Measurements from ENCODE around the gene CD79B.
"Not testable (repeated sequence)": the region's sequence is repeated elsewhere in the genome, so short reads cannot be mapped to it uniquely, and the experiment has no call there.

The CD79B gene

GRCh38 chr17:63932721-63933120 lies 590 bp upstream of the CD79B start:
- no peak for DNase-seq (ENCODE audit: low spot score in 2 of 2)
- in situ Hi-C loops (cut with MboI; ENCODE audit: low sequenced_read_pairs) = no loop called here
- H3K4me3 ChIP-seq = no peak overlapping the region

GRCh38 chr17:63930951-63931575 lies 1.1 kb downstream of the CD79B start:
- no peak for DNase-seq (ENCODE audit: low spot score in 2 of 2)
- Histone ChIP-seq H3K36me3 (replicated peaks) (no peaks in the 10 kb centered on the region), H3K27me3 (ENCODE audit: low read depth) (no peaks in the 10 kb centered on the region), H3K9me3 (no peaks in the 10 kb centered on the region), H3K4me1 (no peaks in the 10 kb centered on the region), H3K4me3 (no peak overlapping the region)
- in situ Hi-C loops (cut with MboI; ENCODE audit: low sequenced_read_pairs) = no loop called here

More at GRCh38 chr17:63932721-63933120, 590 bp upstream of the CD79B start:
- H3K9me3 ChIP-seq = no peaks in the 10 kb centered on the region
- no peaks in the 10 kb centered on the region for H3K27me3 ChIP-seq (ENCODE audit: low read depth)
- no peaks in the 10 kb centered on the region for H3K36me3 ChIP-seq (replicated peaks)
- H3K4me1 ChIP-seq = no peaks in the 10 kb centered on the region

DNA sequence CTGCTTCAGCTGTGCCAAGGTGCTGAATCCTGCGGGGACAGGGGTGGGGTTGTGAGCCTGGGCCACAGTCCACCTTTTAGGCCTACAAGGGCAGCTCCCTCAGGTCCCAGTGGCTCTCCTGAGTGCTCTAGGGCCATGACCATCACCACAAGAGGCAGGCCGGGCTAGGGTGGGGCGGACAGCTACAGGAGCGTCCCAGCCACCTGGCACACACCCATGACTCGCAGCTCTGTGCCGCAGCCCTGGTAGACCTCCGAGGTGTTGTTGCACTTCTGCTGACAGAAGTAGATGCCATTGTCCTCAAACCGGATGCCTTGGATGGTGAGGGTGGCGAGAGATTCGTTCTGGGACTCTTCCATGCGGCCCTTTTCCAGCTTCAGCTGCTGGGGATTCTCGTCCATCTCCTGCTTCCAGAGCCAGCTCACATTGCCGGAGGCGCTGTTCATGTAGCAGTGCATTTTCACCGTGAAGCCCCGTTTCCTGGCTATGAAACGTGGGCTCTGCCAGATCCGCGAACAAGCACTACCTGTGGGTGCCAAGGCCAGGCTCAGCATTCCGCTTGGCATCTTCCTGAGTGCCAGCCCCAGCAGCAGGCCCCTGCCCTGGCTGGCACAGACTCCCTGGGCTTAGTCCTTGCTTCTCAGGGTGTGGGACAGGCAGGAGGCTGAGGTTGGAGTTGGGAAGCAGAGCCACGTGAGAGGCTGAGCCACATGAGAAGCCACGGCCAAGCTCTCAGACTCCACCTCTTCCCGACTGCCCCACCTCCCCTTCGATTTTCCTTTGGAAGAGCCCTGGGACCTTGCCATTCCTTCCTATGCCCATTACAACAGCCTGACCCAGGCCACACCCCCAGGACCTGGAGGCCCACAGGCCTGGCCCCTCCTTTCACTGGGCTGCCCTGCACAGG lies 2.0 kb downstream of the CD79B start:
- in situ Hi-C loops (cut with MboI; ENCODE audit: low sequenced_read_pairs) = loop anchor here (10.0 kb wide), 1 partner anchor 205 kb away; the partner anchor contains the start of gene ERN1
- no peak for DNase-seq (ENCODE audit: low spot score in 2 of 2)
- Histone ChIP-seq H3K4me3 (no peak overlapping the region), H3K27me3 (ENCODE audit: low read depth) (no peaks in the 10 kb centered on the region), H3K36me3 (replicated peaks) (no peaks in the 10 kb centered on the region), H3K9me3 (no peaks in the 10 kb centered on the region), H3K4me1 (no peaks in the 10 kb centered on the region)

DNA sequence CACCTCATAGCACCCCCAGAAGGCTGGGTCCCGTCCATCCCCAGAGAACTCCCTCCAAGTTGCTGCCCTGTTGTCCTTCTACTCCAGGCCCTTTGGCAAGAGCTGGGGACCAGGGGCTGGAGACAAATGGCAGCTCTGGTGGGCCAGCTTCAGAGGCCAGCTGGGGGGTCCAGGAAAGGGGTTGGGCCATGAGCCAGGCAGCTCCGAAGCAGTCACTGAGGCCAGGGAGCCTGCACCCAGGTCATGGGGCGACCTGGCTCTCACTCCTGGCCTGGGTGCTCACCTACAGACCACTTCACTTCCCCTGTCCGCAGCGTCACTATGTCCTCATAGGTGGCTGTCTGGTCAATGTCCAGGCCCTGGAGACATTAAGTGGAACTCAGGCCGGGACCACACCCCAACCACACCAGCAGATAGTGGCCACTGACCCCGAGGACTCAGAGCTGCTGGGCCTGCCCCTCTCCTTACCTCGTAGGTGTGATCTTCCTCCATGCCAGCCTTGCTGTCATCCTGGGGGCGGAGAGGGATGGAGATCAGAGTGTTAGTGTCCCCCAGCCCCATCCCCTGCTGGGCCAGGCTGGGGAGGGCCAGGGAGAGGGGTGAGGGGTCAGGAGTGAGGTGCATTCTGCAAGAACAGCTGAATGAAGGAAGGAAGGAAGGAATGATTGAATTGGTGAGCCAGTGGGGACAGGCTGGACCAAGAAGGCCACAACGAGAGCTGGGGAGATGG lies 3.0 kb downstream of the CD79B start:
- H3K4me3 ChIP-seq = no peak overlapping the region
- DNase-seq (ENCODE audit: low spot score in 2 of 2) = no peak
- H3K27me3 ChIP-seq (ENCODE audit: low read depth) = no peaks in the 10 kb centered on the region
- H3K36me3 ChIP-seq (replicated peaks) = no peaks in the 10 kb centered on the region
- in situ Hi-C loops (cut with MboI; ENCODE audit: low sequenced_read_pairs) = loop anchor here (10.0 kb wide), 1 partner anchor 206 kb away; the partner anchor contains the start of gene ERN1
- H3K4me1 ChIP-seq = no peaks in the 10 kb centered on the region
- H3K9me3 ChIP-seq = no peaks in the 10 kb centered on the region

DNA sequence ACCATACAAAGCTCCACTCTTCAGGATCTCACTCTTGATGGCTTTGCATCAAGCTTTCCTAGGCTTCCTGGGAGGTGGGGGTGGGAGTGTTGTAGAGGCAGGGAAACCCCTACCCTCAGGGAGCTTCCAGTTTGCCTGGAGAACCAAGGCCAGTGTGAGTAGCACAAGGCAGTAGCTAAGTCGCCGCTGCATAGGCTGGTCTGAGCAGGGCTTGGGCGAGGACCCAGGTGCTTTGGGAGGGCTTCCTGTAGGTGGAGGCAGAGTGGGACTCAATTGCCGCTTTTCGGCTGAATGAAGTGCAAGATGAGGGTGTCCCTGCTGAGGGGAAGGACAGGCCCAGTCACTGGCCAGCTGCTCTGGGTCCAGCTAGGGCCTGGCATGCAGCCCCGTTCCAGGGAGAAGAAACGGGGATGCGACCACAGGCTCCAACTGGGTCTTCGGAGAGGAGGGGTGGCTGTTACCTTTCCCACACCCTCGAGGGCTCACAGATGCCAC lies 3.9 kb downstream of the CD79B start:
- Histone ChIP-seq H3K36me3 (replicated peaks) (no peaks in the 10 kb centered on the region), H3K4me1 (no peaks in the 10 kb centered on the region), H3K9me3 (no peaks in the 10 kb centered on the region), H3K4me3 (no peak overlapping the region), H3K27me3 (ENCODE audit: low read depth) (no peaks in the 10 kb centered on the region)
- DNase-seq (ENCODE audit: low spot score in 2 of 2) = no peak
- in situ Hi-C loops (cut with MboI; ENCODE audit: low sequenced_read_pairs) = loop anchor here (10.0 kb wide), 1 partner anchor 207 kb away; the partner anchor contains the start of gene ERN1

DNA sequence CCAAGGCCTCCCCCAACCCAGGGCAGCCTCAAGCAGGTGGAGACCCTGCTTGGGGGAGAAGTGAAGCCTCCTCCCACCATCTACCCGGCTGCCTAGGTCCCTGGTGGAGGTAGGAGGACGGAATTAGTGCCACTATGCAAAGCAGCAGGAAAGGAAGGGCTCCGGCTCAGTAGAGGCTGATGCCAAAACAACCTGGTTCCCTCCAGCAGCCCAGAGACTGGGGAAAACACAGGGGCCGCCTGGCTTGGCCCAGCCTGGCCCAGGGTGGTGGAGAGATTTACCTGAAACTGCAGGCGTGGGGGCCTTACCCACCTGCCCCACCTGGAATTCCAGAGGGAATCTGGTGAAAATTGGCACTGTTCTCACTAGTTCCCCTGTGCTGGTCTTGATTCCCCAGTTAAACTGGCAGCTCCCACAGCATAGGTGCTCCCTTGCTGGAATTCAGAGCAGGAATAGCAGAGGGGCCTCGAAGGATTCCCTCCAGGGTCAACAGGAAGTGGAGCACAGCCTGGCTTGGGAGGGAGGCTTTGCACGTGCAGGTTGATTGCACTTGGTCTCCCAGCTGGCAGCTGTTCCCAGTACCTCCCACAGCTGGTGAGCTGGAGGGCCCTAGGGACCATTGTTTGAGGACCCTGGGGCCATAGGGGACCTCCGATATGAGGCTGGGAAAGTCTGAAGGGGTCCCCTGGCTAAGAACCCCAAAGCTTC lies 4.5 kb downstream of the CD79B start:
- H3K27me3 ChIP-seq (ENCODE audit: low read depth) = no peaks in the 10 kb centered on the region
- H3K4me1 ChIP-seq = no peaks in the 10 kb centered on the region
- H3K9me3 ChIP-seq = no peaks in the 10 kb centered on the region
- no peaks in the 10 kb centered on the region for H3K36me3 ChIP-seq (replicated peaks)
- in situ Hi-C loops (cut with MboI; ENCODE audit: low sequenced_read_pairs) = loop anchor here (10.0 kb wide), 1 partner anchor 207 kb away; the partner anchor contains the start of gene ERN1
- no peak for DNase-seq (ENCODE audit: low spot score in 2 of 2)
- no peak overlapping the region for H3K4me3 ChIP-seq

DNA sequence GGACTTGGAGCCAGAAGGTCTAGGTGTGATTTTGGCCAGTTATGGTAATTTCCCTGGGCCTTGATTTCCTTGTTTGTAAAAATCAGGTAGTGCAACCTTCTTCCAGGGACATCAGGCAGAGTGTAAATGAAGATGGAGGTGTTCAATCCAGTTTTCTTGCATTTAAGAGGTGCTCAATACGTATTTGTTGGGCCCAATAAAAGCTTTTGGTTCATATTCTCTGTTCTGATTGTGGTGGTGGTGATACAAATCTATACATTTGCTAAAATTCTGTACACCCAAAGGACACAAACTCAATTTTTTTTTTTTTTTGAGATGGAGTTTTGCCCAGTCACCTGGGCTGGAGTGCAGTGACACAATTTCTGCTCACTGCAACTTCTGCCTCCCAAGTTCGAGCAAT lies 6.0 kb downstream of the CD79B start:
- H3K36me3 ChIP-seq (replicated peaks) = no peaks in the 10 kb centered on the region
- no peak overlapping the region for H3K4me3 ChIP-seq
- no peak for DNase-seq (ENCODE audit: low spot score in 2 of 2)
- no peaks in the 10 kb centered on the region for H3K27me3 ChIP-seq (ENCODE audit: low read depth)
- in situ Hi-C loops (cut with MboI; ENCODE audit: low sequenced_read_pairs) = loop anchor here (10.0 kb wide), 1 partner anchor 209 kb away; the partner anchor contains the start of gene ERN1
- H3K4me1 ChIP-seq = no peaks in the 10 kb centered on the region
- H3K9me3 ChIP-seq = no peaks in the 10 kb centered on the region

GRCh38 chr17:63925615-63926014 lies 6.5 kb downstream of the CD79B start:
- H3K27me3 ChIP-seq (ENCODE audit: low read depth) = no peaks in the 10 kb centered on the region

DNA sequence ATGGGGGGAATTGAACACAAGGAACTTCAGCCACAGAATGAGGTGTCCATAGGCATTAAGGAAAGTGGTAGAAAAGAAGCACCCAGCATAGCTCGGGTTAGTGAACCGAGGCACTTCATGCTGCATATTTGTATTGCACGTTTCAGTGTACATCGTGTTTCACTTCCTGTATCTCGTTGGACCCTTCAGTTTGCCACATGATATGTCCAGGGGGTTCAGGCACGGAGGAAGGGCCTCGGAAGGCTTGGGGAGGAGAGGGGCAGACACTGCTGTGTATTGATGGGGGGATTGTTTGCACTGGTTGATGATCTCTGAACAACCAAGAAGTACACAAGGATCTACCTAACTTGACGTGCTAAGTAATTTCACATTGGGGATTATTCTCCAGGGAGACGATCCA lies 9.7 kb downstream of the CD79B start:
- in situ Hi-C loops (cut with MboI; ENCODE audit: low sequenced_read_pairs) = loop anchor here (10.0 to 25.0 kb wide), 2 partner anchors 212 to 365 kb away; partner anchors contain the start of gene ERN1
- H3K9me3 ChIP-seq; H3K4me1 ChIP-seq; H3K4me3 ChIP-seq; DNase-seq (ENCODE audit: low spot score in 2 of 2); H3K27me3 ChIP-seq (ENCODE audit: low read depth); H3K36me3 ChIP-seq (replicated peaks): not testable (repeated sequence)

More at GRCh38 chr17:63925615-63926014, 6.5 kb downstream of the CD79B start:
- Histone ChIP-seq H3K9me3 (no peaks in the 10 kb centered on the region), H3K4me3 (no peak overlapping the region), H3K4me1 (no peaks in the 10 kb centered on the region), H3K36me3 (replicated peaks) (no peaks in the 10 kb centered on the region)
- in situ Hi-C loops (cut with MboI; ENCODE audit: low sequenced_read_pairs) = loop anchor here (10.0 kb wide), 1 partner anchor 209 kb away; the partner anchor contains the start of gene ERN1
- DNase-seq (ENCODE audit: low spot score in 2 of 2) = no peak

- not testable (repeated sequence) for H3K9me3 ChIP-seq; H3K36me3 ChIP-seq (replicated peaks); H3K4me3 ChIP-seq; H3K27me3 ChIP-seq (ENCODE audit: low read depth); H3K4me1 ChIP-seq; DNase-seq (ENCODE audit: low spot score in 2 of 2)
- in situ Hi-C loops (cut with MboI; ENCODE audit: low sequenced_read_pairs) = loop anchor here (10.0 to 25.0 kb wide), 2 partner anchors 214 to 367 kb away; partner anchors contain the start of gene ERN1
Observed at GRCh38 chr17:63920779-63921178, 11.4 kb downstream of the CD79B start.

- not testable (repeated sequence) for DNase-seq (ENCODE audit: low spot score in 2 of 2); H3K27me3 ChIP-seq (ENCODE audit: low read depth); H3K9me3 ChIP-seq; H3K4me3 ChIP-seq; H3K36me3 ChIP-seq (replicated peaks); H3K4me1 ChIP-seq
- in situ Hi-C loops (cut with MboI; ENCODE audit: low sequenced_read_pairs) = loop anchor here (10.0 to 25.0 kb wide), 2 partner anchors 215 to 367 kb away; partner anchors contain the start of gene ERN1
Observed at GRCh38 chr17:63920050-63920449, 12.1 kb downstream of the CD79B start.

GRCh38 chr17:63919311-63919723 lies 12.8 kb downstream of the CD79B start:
- H3K36me3 ChIP-seq (replicated peaks) = no peaks in the 10 kb centered on the region
- DNase-seq (ENCODE audit: low spot score in 2 of 2) = peak; percentile 29 to 75
- in situ Hi-C loops (cut with MboI; ENCODE audit: low sequenced_read_pairs) = loop anchor here (25.0 kb wide), 1 partner anchor 368 kb away; no protein-coding TSS in a partner anchor
- H3K4me3 ChIP-seq = no peak overlapping the region
- no peaks in the 10 kb centered on the region for H3K4me1 ChIP-seq
- no peaks in the 10 kb centered on the region for H3K27me3 ChIP-seq (ENCODE audit: low read depth)
- H3K9me3 ChIP-seq = no peaks in the 10 kb centered on the region

Data from HAP-1 (cell line).